ENCODE measurements around the gene IFNA4. TPM values are rescaled to one million over a fixed set of nuclear protein-coding genes. Genes with fewer than 3 reads are reported as not detected.

Gene IFNA4
- total and polyA plus RNA-seq, 4 donors, result not detected

DNA sequence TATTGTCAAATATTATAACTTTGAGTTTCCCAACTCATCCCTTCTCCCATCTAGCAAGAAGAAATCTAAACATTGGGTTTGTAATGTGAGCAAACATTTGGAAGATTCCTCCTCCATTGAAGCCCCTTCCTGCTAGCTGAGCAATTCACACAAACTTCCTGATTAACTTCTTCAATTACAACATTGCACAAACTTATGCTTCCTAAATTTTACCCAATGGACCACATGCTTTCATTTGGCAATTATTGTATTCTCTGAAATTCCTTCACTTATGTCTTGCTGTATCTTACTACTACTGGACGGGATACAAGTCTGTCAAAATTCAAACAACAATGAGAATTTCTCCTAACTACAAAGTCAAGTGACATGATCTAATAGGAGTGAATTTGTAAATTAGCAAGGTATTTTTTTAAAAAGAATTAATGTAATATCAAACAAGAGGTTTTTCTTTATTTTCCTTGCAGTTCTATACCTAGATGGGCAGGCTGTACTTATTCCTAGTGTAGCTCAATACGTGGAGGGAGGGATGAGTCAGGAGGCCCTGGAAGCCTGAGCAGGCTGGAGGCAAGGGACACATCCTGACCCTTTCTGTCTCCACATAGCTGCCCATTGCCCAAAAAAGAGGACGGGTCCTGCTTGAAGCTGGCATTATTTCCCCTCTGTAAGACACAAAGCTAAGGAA lies 33.9 kb downstream of the IFNA4 start:
- DNase-seq, result no peak
- Histone ChIP-seq H3K4me3 (no peak overlapping the region), H3K27ac (ENCODE audit: low read depth in 1 of 2, low read length in 1 of 2) (no peak overlapping the region), H3K27me3 (ENCODE audit: control insufficient read depth in 3 of 3, insufficient read depth in 3 of 3, low read length in 2 of 3) (no peaks in the 10 kb centered on the region), H3K4me1 (ENCODE audit: control insufficient read depth in 5 of 5, insufficient read depth in 5 of 5, low read length in 5 of 5) (peaks cover 0 to 2% (median 0%) of the 10 kb centered on the region in 5 donors), H3K9ac (ENCODE audit: insufficient read depth in 1 of 2, low read length in 2 of 2) (no peak overlapping the region), H3K36me3 (ENCODE audit: control insufficient read depth in 4 of 4, insufficient read depth in 4 of 4, low read length in 4 of 4) (no peaks in the 10 kb centered on the region), H3K9me3 (ENCODE audit: control insufficient read depth in 4 of 4, insufficient read depth in 3 of 4, low read length in 3 of 4) (peaks cover 0 to 5% (median 1%) of the 10 kb centered on the region in 4 donors)
- ATAC-seq (ENCODE audit: insufficient read depth, low FRiP score), result no peak
- TF ChIP-seq, protein P1, sequence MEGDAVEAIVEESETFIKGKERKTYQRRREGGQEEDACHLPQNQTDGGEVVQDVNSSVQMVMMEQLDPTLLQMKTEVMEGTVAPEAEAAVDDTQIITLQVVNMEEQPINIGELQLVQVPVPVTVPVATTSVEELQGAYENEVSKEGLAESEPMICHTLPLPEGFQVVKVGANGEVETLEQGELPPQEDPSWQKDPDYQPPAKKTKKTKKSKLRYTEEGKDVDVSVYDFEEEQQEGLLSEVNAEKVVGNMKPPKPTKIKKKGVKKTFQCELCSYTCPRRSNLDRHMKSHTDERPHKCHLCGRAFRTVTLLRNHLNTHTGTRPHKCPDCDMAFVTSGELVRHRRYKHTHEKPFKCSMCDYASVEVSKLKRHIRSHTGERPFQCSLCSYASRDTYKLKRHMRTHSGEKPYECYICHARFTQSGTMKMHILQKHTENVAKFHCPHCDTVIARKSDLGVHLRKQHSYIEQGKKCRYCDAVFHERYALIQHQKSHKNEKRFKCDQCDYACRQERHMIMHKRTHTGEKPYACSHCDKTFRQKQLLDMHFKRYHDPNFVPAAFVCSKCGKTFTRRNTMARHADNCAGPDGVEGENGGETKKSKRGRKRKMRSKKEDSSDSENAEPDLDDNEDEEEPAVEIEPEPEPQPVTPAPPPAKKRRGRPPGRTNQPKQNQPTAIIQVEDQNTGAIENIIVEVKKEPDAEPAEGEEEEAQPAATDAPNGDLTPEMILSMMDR (IDR thresholded peaks at IDR 0.05; ENCODE audit: control extremely low read depth, extremely low read depth), result no peak
- WGBS, 2 donors, result 23 to 40% methylated on average over 3 of the region's 3 CpGs

GRCh38 chr9:21144603-21145002 lies 42.8 kb downstream of the IFNA4 start:
- H3K9me3 ChIP-seq (ENCODE audit: control insufficient read depth in 4 of 4, insufficient read depth in 3 of 4, low read length in 3 of 4), result peaks cover 0 to 7% (median 1%) of the 10 kb centered on the region in 4 donors
- 54 to 63% methylated on average over 1 of the region's 1 CpG for WGBS, 2 donors
- no peak overlapping the region for H3K27ac ChIP-seq (ENCODE audit: low read depth in 1 of 2, low read length in 1 of 2)
- no peaks in the 10 kb centered on the region for H3K27me3 ChIP-seq (ENCODE audit: control insufficient read depth in 3 of 3, insufficient read depth in 3 of 3, low read length in 2 of 3)
- DNase-seq (no peak), ATAC-seq (ENCODE audit: insufficient read depth, low FRiP score) (no peak)
- TF ChIP-seq, protein P1 (IDR thresholded peaks at IDR 0.05; ENCODE audit: control extremely low read depth, extremely low read depth), result no peak
- H3K4me3 ChIP-seq, result no peak overlapping the region
- no peak overlapping the region for H3K9ac ChIP-seq (ENCODE audit: insufficient read depth in 1 of 2, low read length in 2 of 2)
- H3K4me1 ChIP-seq (ENCODE audit: control insufficient read depth in 5 of 5, insufficient read depth in 5 of 5, low read length in 5 of 5), result no peaks in the 10 kb centered on the region
- H3K36me3 ChIP-seq (ENCODE audit: control insufficient read depth in 4 of 4, insufficient read depth in 4 of 4, low read length in 4 of 4), result no peaks in the 10 kb centered on the region

- no peaks in the 10 kb centered on the region for H3K36me3 ChIP-seq (ENCODE audit: control insufficient read depth in 4 of 4, insufficient read depth in 4 of 4, low read length in 4 of 4)
- no peak for ATAC-seq (ENCODE audit: insufficient read depth, low FRiP score)
These were observed 45.9 kb downstream of the IFNA4 start, which contains the start of gene IFNW1 for GRCh38 chr9:21141427-21141882. Gene IFNW1, minus strand, starts transcription at chr9:21141832. Its CDS starts 262 bp downstream, at chr9:21141570.

More at GRCh38 chr9:21141427-21141882, 45.9 kb downstream of the IFNA4 start, which contains the start of gene IFNW1:
- TF ChIP-seq, protein P1 (IDR thresholded peaks at IDR 0.05; ENCODE audit: control extremely low read depth, extremely low read depth), result no peak
- H3K9ac ChIP-seq (ENCODE audit: insufficient read depth in 1 of 2, low read length in 2 of 2), result no peak within 1 kb of the TSS
- H3K4me1 ChIP-seq (ENCODE audit: control insufficient read depth in 5 of 5, insufficient read depth in 5 of 5, low read length in 5 of 5), result no peaks in the 10 kb centered on the region
- H3K27me3 ChIP-seq (ENCODE audit: control insufficient read depth in 3 of 3, insufficient read depth in 3 of 3, low read length in 2 of 3), result no peaks in the 10 kb centered on the region
- DNase-seq, result no peak
- 45 to 61% methylated on average over 1 of the region's 1 CpG for whole genome bisulfite sequencing, 2 donors
- no peaks in the 10 kb centered on the region for H3K9me3 ChIP-seq (ENCODE audit: control insufficient read depth in 4 of 4, insufficient read depth in 3 of 4, low read length in 3 of 4)
- H3K27ac ChIP-seq (ENCODE audit: low read depth in 1 of 2, low read length in 1 of 2), result no peak within 1 kb of the TSS
- H3K4me3 ChIP-seq, result no peak within 1 kb of the TSS
